Stimulated activated CD4-positive, alpha-beta T cell treated with anti-CD3 and anti-CD28 coated beads, Interleukin-12 subunit alpha, Interleukin-12 subunit beta, amount 100 ng/mL, for 48 hours (primary cell): ENCODE results near the gene BCAT1.

Experiments
- DNase-seq, 3 donors: peaks; one replicate each; pipeline ENCODE4 v3.0.0-alpha.2; 2020; ENCODE audit warnings: low read depth in 2 of 3, low spot score in 1 of 3

BCAT1 gene

GRCh38 chr12:24772813-24773212 is 176.1 kb downstream of the BCAT1 start:
- DNase-seq, result no peak

GRCh38 chr12:24770821-24771220 is 178.1 kb downstream of the BCAT1 start:
- DNase-seq, result no peak

GRCh38 chr12:24770334-24770733 is 178.6 kb downstream of the BCAT1 start:
- DNase-seq, result no peak

GRCh38 chr12:24769682-24770081 is 179.2 kb downstream of the BCAT1 start:
- no peak for DNase-seq

GRCh38 chr12:24768415-24768814 is 180.5 kb downstream of the BCAT1 start:
- no peak for DNase-seq

- DNase-seq, result no peak
Observed at GRCh38 chr12:24767016-24767415, 181.9 kb downstream of the BCAT1 start.

GRCh38 chr12:24764712-24765111 is 184.2 kb downstream of the BCAT1 start:
- DNase-seq, result no peak

- DNase-seq, result no peak
Observed at GRCh38 chr12:24760606-24761378, 188.1 kb downstream of the BCAT1 start.

GRCh38 chr12:24760162-24760561 is 188.7 kb downstream of the BCAT1 start:
- DNase-seq, result no peak
